Mucosa of rectum (tissue), 2 donors: ENCODE data around the gene ZDHHC8.

Source experiments
- H3K27ac ChIP-seq, 2 donors: one replicate each; pipeline ENCODE4 v1.7.0; 2013; ENCODE audit warnings: inconsistent platforms in 2 of 2, low read depth in 2 of 2, low read length in 2 of 2
- H3K27me3 ChIP-seq, 2 donors: one replicate each; pipeline ENCODE4 v1.7.0; 2013; ENCODE audit warnings: low read length in 2 of 2; ENCODE audit not compliant: control insufficient read depth in 2 of 2, insufficient read depth in 2 of 2
- H3K36me3 ChIP-seq, 2 donors: one replicate each; pipeline ENCODE4 v1.7.0; 2013; ENCODE audit warnings: low read length in 2 of 2; ENCODE audit not compliant: control insufficient read depth in 2 of 2, insufficient read depth in 2 of 2
- H3K4me1 ChIP-seq, 2 donors: one replicate each; pipeline ENCODE4 v1.7.0; 2013; ENCODE audit warnings: low read length in 2 of 2, mild to moderate bottlenecking in 1 of 2; ENCODE audit not compliant: control insufficient read depth in 2 of 2, insufficient read depth in 2 of 2
- H3K4me3 ChIP-seq, 2 donors: one replicate each; pipeline ENCODE4 v1.7.0; 2013; ENCODE audit warnings: low read length in 2 of 2
- H3K9ac ChIP-seq, 2 donors: one replicate each; pipeline ENCODE4 v1.7.0; 2013; ENCODE audit warnings: low read length in 2 of 2, low read depth in 1 of 2, mild to moderate bottlenecking in 1 of 2
- H3K9me3 ChIP-seq, 2 donors: one replicate each; pipeline ENCODE4 v1.7.0; 2013; ENCODE audit warnings: low read length in 2 of 2; ENCODE audit not compliant: control insufficient read depth in 2 of 2
- donor health status: healthy.
- donor health status: Normal muscosa, but diverticular disease.

Gene ZDHHC8

DNA sequence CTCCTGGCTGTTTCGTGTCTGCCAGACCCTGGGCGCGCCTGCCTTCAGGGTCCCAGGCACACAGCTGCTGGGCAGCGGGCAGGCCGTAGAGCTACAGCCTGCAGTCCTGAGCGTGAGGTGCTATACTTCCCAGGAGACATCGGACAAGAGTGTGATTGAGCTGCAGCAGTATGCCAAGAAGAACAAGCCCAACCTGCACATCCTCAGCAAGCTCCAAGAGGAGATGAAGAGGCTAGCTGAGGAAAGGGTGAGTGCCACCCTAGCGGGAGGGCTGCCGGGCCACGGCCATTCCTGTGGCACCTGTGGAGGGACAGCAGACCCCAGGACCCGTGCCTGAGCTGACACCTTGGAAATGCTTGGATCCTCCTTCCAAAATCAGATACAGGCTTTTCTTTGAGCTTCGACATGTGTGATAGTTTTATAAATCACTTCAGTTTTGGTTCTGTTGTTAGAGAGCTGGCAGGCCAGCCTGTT lies 22.8 kb upstream of the ZDHHC8 start:
- no peak overlapping the region for H3K9ac ChIP-seq
- H3K36me3 ChIP-seq: peaks cover 52 to 80% of the 10 kb centered on the region in 2 donors
- peaks cover 0 to 4% of the 10 kb centered on the region in 2 donors for H3K4me1 ChIP-seq
- H3K4me3 ChIP-seq: no peak overlapping the region
- H3K27ac ChIP-seq: no peak overlapping the region
- H3K27me3 ChIP-seq: no peaks in the 10 kb centered on the region
- H3K9me3 ChIP-seq: no peaks in the 10 kb centered on the region

- H3K9ac ChIP-seq: no peak overlapping the region
- peaks cover 50 to 81% of the 10 kb centered on the region in 2 donors for H3K36me3 ChIP-seq
Observed at GRCh38 chr22:20109411-20110358, 21.9 kb upstream of the ZDHHC8 start.

GRCh38 chr22:20110359-20110985 lies 21.1 kb upstream of the ZDHHC8 start:
- no peaks in the 10 kb centered on the region for H3K27me3 ChIP-seq
- H3K27ac ChIP-seq: no peak overlapping the region
- H3K36me3 ChIP-seq: peaks cover 43 to 78% of the 10 kb centered on the region in 2 donors
- H3K9ac ChIP-seq: no peak overlapping the region
- no peak overlapping the region for H3K4me3 ChIP-seq
- H3K4me1 ChIP-seq: peaks cover 0 to 4% of the 10 kb centered on the region in 2 donors
- no peaks in the 10 kb centered on the region for H3K9me3 ChIP-seq

More at GRCh38 chr22:20109411-20110358, 21.9 kb upstream of the ZDHHC8 start:
- Histone ChIP-seq H3K27me3 (no peaks in the 10 kb centered on the region), H3K9me3 (no peaks in the 10 kb centered on the region), H3K4me3 (no peak overlapping the region), H3K4me1 (peaks cover 0 to 4% of the 10 kb centered on the region in 2 donors), H3K27ac (no peak overlapping the region)

GRCh38 chr22:20111045-20111688 lies 20.4 kb upstream of the ZDHHC8 start:
- H3K4me1 ChIP-seq: peaks cover 4 to 11% of the 10 kb centered on the region in 2 donors
- H3K9ac ChIP-seq: no peak overlapping the region
- H3K27me3 ChIP-seq: no peaks in the 10 kb centered on the region
- no peak overlapping the region for H3K27ac ChIP-seq
- H3K36me3 ChIP-seq: peaks cover 43 to 71% of the 10 kb centered on the region in 2 donors
- no peaks in the 10 kb centered on the region for H3K9me3 ChIP-seq
- no peak overlapping the region for H3K4me3 ChIP-seq

DNA sequence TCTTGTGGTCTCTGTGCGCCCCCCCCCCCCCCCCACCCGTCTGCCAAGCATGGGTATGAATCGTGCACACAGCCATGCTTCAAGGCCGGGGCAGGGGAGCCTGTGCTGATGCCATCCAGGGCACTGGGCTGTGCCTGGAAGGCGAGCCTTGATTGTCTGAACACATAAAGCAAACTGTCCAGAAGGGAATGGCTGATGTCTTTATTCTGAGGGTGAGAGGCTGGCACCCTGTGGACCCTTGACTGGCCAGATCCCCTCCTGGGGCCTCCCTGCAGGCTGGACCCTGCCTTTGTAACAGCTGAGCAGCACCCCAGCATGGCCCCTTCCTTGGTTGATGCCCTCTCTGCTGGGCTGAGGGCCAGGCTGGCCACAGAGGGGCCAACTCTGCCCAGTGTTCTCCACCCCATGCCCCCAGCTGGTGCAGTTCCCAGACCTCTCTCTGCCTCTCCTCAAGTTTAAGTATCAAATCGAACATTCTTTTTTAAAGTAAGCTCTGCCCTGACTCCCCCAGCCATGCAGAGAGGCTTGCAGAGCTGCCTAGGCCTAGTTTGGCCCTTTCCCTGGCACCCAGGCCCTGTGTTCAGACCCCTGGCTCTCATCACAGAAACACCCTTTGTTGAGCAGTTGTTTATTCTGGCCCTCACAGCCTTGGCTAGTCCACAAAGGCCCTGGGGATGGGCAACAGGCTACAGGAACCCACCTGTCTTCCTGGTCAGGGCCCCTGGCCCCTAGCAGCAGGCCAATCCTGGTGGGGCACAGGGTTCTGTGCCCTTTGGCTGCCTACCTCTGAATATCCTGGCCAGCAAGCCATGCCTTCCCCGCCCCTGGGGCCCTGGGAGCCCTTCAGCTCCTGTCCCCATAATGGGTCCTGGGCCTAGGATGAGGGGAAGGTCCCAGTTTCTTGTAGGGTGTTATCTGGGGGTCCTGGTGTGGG lies 19.6 kb upstream of the ZDHHC8 start:
- Histone ChIP-seq H3K27ac (no peak overlapping the region), H3K36me3 (peaks cover 38 to 63% of the 10 kb centered on the region in 2 donors), H3K9ac (no peak overlapping the region)

DNA sequence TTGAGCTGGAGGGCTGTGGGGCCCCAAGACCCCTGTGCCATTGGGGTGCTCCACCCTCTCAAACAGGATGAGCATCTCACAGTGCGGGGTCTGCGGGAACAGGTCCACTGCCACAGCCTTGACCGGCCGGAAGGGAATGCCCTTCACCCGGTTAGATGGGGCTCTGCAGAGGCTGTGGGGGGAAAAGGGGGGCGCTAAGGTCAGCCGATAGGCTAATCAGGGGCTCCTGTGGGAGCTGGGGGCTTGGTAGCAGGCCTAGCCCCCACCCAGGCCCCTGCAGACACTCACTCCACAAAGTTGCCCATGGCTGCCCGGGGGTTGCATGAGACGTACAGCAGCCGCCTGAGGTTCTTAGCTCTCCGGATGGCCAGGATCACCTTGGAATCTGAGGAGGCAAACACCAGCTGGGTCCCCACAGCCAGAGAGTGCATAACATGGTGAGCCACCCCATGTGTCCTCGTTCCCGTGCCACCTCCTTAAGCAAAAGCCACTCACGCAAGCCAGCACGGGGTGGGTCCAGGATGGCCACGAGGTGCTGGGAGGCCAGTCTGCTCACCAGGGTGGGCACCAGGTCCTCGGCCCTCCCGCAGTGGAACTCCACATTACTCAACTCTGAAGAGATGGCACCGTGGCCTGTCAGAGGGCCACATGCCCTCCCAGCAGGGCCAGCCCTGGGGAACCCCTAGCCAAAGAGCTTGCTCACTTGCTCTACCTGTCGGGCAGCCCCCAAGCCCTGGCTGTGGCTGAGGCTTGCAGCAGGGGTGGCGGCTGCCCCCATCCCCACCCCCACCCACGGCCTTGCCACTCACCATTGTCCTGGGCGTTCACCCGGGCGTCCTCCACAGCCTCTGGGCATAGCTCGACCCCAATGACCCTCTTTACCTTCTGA lies 18.7 kb upstream of the ZDHHC8 start:
- H3K9ac ChIP-seq: no peak overlapping the region
- H3K36me3 ChIP-seq: peaks cover 29 to 54% of the 10 kb centered on the region in 2 donors
- peaks cover 7 to 14% of the 10 kb centered on the region in 2 donors for H3K4me1 ChIP-seq
- H3K27me3 ChIP-seq: no peaks in the 10 kb centered on the region
- no peak overlapping the region for H3K4me3 ChIP-seq
- no peaks in the 10 kb centered on the region for H3K9me3 ChIP-seq
- H3K27ac ChIP-seq: no peak overlapping the region

More for the DNA sequence above, 19.6 kb upstream of the ZDHHC8 start:
- Histone ChIP-seq H3K4me3 (no peak overlapping the region), H3K27me3 (no peaks in the 10 kb centered on the region), H3K4me1 (peaks cover 7 to 13% of the 10 kb centered on the region in 2 donors), H3K9me3 (no peaks in the 10 kb centered on the region)

- Histone ChIP-seq H3K4me3 (no peak overlapping the region), H3K27ac (no peak overlapping the region), H3K9ac (no peak overlapping the region), H3K36me3 (peaks cover 21 to 45% of the 10 kb centered on the region in 2 donors), H3K9me3 (no peaks in the 10 kb centered on the region), H3K4me1 (peaks cover 10 to 23% of the 10 kb centered on the region in 2 donors), H3K27me3 (no peaks in the 10 kb centered on the region)
Observed at GRCh38 chr22:20113551-20114310, 17.9 kb upstream of the ZDHHC8 start.
